ENCODE measurements around the gene DIP2C. TPM values are rescaled to one million over a fixed set of nuclear protein-coding genes. Genes with fewer than 3 reads are reported as not detected.
"Not testable (repeated sequence)": the region's sequence is repeated elsewhere in the genome, so short reads cannot be mapped to it uniquely, and the experiment has no call there.

The DIP2C gene
- polyA plus RNA-seq, 1 donor: 26.3 TPM

GRCh38 chr10:278707-279106, 410.8 kb downstream of the DIP2C start:
- DNase-seq (ENCODE audit: low read depth): no peak

GRCh38 chr10:277963-278362, 411.5 kb downstream of the DIP2C start:
- no peak for DNase-seq (ENCODE audit: low read depth)

- no peak for DNase-seq (ENCODE audit: low read depth)
These were observed 413.8 kb downstream of the DIP2C start for GRCh38 chr10:275680-276079.

- no peak for DNase-seq (ENCODE audit: low read depth)
These were observed 414.6 kb downstream of the DIP2C start for GRCh38 chr10:274866-275265.

DNA sequence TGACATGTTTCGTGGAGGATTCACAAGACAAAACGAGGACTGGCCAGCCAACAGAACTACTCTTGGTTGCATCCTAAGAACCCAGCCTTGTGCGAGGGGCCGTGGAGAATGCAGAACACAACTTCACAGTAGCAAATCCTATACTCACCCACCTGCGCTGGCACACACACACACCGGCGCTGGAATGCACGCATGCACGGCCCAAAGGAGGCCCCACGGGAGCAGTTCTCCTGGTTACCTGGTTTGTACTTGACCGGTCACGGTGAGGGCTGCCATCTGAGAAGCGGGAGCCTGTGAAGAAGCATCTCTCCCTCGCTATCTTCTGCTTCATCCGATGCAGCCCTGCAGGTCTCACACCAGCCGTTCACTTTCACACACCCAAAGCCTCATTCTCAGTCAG, 416.4 kb downstream of the DIP2C start:
- no peak for DNase-seq (ENCODE audit: low read depth)

DNA sequence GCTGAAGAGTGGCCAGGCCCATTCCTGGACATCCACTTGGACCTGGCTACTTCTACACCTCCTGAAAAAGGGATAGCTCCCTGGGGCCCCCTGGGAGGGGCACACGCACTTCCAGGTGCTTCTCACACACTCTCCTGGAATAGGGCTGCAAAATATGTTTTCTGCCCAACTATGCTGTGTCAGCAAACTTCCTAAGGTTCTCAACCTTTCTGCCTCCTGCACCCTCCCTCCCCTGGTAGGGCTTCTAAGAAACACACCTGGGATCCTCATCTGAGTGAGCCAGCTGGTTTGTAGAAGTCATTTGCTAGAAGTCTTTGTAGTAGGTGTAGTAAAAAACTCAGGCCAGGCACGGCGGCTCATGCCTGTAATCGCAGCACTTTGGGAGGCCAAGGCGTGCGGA, 417.7 kb downstream of the DIP2C start:
- no peak for DNase-seq (ENCODE audit: low read depth)

DNA sequence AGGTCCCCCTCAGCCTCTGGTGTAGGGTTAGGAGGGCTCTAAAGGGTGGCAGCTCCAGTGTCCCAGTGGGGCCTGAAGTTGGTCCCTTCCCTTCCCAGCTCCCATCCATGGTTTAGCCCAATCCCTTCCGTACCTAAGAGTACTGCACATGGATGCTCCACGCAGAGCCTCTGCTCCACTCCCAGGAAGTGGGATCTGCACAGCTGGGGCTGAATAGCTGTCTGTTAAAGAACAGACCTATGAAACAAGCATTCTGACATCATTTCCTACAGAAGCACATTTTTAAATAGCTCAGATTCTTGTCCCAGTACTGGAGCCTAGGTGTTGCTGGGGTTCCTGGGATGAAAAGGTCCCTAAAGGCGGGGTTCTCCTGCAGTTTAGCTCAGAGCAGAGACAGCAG, 418.3 kb downstream of the DIP2C start:
- no peak for DNase-seq (ENCODE audit: low read depth)

- DNase-seq (ENCODE audit: low read depth): no peak
These were observed 419.9 kb downstream of the DIP2C start for GRCh38 chr10:269440-270074.

- no peak for DNase-seq (ENCODE audit: low read depth)
These were observed 421.8 kb downstream of the DIP2C start for GRCh38 chr10:267705-268104.

- no peak for DNase-seq (ENCODE audit: low read depth)
These were observed 422.5 kb downstream of the DIP2C start for GRCh38 chr10:266974-267425.

- DNase-seq (ENCODE audit: low read depth): not testable (repeated sequence)
These were observed 423.5 kb downstream of the DIP2C start for GRCh38 chr10:265816-266588.

DNA sequence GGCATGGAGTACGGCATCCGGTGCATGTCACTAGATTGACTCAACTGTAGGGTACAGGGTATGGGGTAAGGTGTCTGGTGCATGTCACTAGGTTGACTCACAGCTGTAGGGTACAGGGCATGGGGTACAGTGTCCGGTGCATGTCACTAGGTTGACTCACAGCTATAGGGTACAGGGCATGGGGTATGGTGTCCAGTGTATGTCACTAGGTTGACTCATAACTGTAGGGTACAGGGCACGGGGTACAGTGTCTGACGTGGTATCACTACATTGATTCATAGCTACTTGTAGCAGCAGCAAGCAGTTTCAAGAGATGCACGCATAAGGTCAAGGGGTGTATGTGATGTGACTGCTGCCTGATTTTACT, 424.4 kb downstream of the DIP2C start:
- not testable (repeated sequence) for DNase-seq (ENCODE audit: low read depth)

DNA sequence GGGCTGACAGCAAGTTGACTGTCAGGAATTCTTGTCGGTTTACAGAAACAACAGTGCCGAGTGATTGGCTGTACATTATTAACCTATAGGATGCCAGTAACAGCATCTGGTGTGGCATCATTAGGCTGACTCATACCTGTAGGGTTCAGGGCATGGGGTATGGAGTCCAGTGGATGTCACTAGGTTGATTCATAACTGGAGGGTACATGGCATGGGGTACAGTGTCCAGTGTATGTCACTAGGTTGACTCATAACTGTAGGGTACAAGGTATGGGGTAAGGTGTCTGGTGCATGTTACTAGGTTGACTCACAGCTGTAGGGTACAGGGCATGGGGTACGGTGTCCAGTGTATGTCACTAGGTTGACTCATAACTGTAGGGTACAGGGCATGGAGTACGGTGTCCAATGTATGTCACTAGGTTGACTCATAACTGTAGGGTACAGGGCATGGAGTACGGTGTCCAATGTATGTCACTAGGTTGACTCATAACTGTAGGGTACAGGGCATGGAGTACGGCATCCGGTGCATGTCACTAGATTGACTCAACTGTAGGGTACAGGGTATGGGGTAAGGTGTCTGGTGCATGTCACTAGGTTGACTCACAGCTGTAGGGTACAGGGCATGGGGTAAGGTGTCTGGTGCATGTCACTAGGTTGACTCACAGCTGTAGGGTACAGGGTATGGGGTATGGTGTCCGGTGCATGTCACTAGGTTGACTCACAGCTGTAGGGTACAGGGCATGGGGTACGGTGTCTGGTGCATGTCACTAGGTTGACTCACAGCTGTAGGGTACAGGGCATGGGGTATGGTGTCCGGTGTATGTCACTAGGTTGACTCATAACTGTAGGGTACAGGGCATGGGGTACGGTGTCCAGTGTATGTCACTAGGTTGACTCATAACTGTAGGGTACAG, 425.1 kb downstream of the DIP2C start:
- DNase-seq (ENCODE audit: low read depth): not testable (repeated sequence)

- DNase-seq (ENCODE audit: low read depth): no peak
These were observed 428.5 kb downstream of the DIP2C start for GRCh38 chr10:260819-261429.

DNA sequence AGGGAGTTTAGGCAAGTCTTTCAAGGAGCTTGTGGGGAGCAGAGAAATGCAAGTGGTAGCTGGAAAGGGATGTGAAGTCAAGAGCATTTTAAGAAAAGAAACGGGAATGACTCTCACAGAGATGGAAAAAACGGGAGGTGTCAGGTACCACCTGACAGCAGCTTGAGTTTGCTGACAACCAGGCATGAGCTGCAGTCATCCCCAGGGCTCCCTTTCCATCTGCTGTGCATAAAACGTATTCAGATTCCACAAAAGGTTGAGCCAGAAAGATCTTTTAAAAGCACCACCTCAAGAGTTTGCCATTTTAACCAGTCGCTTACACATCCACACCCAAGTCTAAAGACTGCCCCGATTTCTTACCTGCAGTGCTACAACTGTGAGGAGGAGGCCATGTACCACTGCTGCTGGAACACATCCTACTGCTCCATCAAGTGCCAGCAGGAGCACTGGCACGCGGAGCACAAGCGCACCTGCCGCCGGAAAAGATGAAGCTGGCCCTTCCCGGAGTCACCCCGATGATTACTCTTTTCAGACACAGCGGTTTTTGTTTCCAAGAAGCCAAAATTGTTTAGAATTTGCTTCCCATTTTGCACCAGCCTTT, 437.4 kb downstream of the DIP2C start:
- DNase-seq (ENCODE audit: low read depth): no peak

DNA sequence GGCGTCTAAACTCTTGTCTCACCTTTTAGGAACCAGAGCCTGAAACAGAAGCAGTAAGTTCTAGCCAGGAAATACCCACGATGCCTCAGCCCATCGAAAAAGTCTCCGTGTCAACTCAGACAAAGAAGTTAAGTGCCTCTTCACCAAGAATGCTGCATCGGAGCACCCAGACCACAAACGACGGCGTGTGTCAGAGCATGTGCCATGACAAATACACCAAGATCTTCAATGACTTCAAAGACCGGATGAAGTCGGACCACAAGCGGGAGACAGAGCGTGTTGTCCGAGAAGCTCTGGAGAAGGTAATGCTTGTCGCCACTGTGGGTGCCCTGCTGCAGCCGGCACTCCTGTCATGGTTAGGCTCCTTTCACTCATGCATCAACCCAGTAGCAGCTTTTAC, 441.2 kb downstream of the DIP2C start:
- no peak for DNase-seq (ENCODE audit: low read depth)

GRCh38 chr10:247480-247879, 442.0 kb downstream of the DIP2C start:
- no peak for DNase-seq (ENCODE audit: low read depth)

- no peak for DNase-seq (ENCODE audit: low read depth)
These were observed 443.0 kb downstream of the DIP2C start for GRCh38 chr10:246431-246830.

DNA sequence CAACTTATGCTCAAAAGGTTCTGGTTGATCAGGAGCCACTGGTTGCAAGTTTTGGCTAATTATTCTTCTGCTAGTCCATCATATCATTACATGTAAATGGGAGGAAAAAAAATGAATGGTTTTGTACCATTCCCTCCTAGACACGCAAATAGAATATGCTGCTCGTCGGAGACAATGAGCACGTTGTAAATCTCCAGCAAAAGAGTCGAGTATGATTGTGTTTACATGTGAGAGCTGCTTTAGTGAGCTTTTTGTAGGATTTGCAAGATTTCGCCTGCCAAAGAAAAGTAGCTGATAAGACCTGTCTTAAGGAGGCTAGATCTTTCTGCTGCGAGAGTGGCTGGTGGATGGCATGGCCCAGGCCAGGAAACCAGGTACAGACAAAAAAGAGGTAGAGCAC, 445.2 kb downstream of the DIP2C start:
- no peak for DNase-seq (ENCODE audit: low read depth)

DNA sequence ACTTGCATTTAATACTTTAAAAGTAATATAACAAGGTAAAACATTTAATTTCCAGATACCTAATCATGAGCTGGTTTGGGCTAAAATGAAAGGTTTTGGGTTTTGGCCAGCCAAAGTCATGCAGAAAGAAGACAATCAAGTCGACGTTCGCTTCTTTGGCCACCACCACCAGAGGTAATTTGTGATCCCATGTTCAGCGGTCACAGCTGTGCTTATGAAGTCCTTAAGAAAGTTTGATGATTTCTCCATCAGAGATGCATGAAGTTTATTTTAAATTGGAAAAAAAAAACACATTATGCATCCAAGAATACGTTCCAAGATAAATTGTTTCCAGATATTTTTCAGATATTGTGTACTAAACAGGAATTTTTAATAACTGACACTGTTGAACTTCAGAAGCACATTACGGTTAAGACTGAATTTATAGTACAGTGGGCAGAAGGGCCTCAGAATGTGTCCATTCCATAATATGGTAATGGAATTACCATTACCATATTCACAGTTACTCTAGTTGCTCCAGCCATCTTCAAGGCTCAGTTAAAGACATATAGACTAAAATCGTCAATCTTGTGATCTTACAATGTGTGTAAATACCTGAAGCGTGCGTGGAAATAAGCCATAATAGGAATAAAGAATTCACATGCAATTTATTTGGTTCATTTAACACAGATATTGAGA, 447.4 kb downstream of the DIP2C start:
- DNase-seq (ENCODE audit: low read depth): no peak

- DNase-seq (ENCODE audit: low read depth): no peak
These were observed 448.0 kb downstream of the DIP2C start for GRCh38 chr10:241451-241850.

Data from forelimb muscle (tissue), 1 donor.